Breast epithelium (tissue), 3 donors: ENCODE data around the gene SCUBE2.

Source experiments
- POLR2A ChIP-seq: fragments of 450-650 bp; IDR thresholded peaks from one replicate; pipeline ENCODE4 v1.6.1; 2016; ENCODE audit warnings: antibody characterized with exemption, mild to moderate bottlenecking, moderate library complexity
- POLR2AphosphoS5 ChIP-seq, 3 donors: sonication (generic); formaldehyde crosslinking; IDR thresholded peaks; one replicate each; pipeline ENCODE4 v1.6.1; 2017; ENCODE audit warnings: antibody characterized with exemption in 3 of 3
- TF ChIP-seq, protein P1 (sequence below), 3 donors: fragments of 450-650 bp; IDR thresholded peaks; one replicate each; pipeline ENCODE4 v1.5.1; 2016 to 2017; ENCODE audit warnings: antibody characterized with exemption in 3 of 3, mild to moderate bottlenecking in 3 of 3, moderate library complexity in 3 of 3

DNA sequence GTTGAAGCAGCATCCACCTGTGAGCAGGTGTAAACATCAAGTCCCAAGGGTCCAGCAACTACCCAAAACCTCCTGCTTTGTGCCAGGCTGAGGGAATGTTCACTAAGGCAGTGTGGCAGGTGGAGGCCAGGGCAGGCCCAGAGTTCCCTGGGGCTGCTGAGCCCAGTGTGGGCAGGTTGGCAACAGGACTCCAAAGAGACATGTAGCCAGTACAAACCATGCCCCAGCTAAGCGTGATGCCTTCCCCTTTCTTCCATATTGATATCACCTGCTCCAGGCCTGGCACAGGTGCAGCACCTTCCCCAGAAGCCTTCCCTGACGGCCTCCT is 30.0 kb upstream of the SCUBE2 start:
- TF ChIP-seq POLR2A (no peak), POLR2AphosphoS5 (IDR thresholded peaks at IDR 0.05) (no peak)
- TF ChIP-seq, protein P1, sequence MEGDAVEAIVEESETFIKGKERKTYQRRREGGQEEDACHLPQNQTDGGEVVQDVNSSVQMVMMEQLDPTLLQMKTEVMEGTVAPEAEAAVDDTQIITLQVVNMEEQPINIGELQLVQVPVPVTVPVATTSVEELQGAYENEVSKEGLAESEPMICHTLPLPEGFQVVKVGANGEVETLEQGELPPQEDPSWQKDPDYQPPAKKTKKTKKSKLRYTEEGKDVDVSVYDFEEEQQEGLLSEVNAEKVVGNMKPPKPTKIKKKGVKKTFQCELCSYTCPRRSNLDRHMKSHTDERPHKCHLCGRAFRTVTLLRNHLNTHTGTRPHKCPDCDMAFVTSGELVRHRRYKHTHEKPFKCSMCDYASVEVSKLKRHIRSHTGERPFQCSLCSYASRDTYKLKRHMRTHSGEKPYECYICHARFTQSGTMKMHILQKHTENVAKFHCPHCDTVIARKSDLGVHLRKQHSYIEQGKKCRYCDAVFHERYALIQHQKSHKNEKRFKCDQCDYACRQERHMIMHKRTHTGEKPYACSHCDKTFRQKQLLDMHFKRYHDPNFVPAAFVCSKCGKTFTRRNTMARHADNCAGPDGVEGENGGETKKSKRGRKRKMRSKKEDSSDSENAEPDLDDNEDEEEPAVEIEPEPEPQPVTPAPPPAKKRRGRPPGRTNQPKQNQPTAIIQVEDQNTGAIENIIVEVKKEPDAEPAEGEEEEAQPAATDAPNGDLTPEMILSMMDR (IDR thresholded peaks at IDR 0.05), result no peak
